Measurements from ENCODE around the gene NPLOC4.

Gene NPLOC4

GRCh38 chr17:81656118-81656743, 19.3 kb upstream of the NPLOC4 start, which contains the start of gene PDE6G:
TSS of gene PDE6G (minus strand) at chr17:81656542. CDS start at chr17:81653305, 3,237 bp downstream.
- no peak for TF ChIP-seq JUND (IDR thresholded peaks at IDR 0.05; ENCODE audit: low read depth)
- in situ Hi-C loops (cut with HindIII; ENCODE audit: low pct_unique_long_range_greater_than_20kb, low sequenced_read_pairs) = no loop called here
- DNase-seq (ENCODE audit: low read depth in 1 of 2, low spot score in 1 of 2) = peak in 1 of 2 experiments; percentile 5

- no peak for DNase-seq (ENCODE audit: low read depth in 1 of 2, low spot score in 1 of 2)
- TF ChIP-seq JUND (IDR thresholded peaks at IDR 0.05; ENCODE audit: low read depth) = no peak
- in situ Hi-C loops (cut with HindIII; ENCODE audit: low pct_unique_long_range_greater_than_20kb, low sequenced_read_pairs) = no loop called here
These were observed 18.6 kb upstream of the NPLOC4 start for GRCh38 chr17:81655378-81656117.

GRCh38 chr17:81652906-81653771, 16.2 kb upstream of the NPLOC4 start:
- in situ Hi-C loops (cut with HindIII; ENCODE audit: low pct_unique_long_range_greater_than_20kb, low sequenced_read_pairs) = no loop called here

GRCh38 chr17:81651692-81652091, 14.8 kb upstream of the NPLOC4 start:
- TF ChIP-seq JUND (IDR thresholded peaks at IDR 0.05; ENCODE audit: low read depth) = no peak
- in situ Hi-C loops (cut with HindIII; ENCODE audit: low pct_unique_long_range_greater_than_20kb, low sequenced_read_pairs) = no loop called here
- peak in 1 of 2 experiments; percentile 27 for DNase-seq (ENCODE audit: low read depth in 1 of 2, low spot score in 1 of 2)

More at GRCh38 chr17:81652906-81653771, 16.2 kb upstream of the NPLOC4 start:
- no peak for DNase-seq (ENCODE audit: low read depth in 1 of 2, low spot score in 1 of 2)
- no peak for TF ChIP-seq JUND (IDR thresholded peaks at IDR 0.05; ENCODE audit: low read depth)

- in situ Hi-C loops (cut with HindIII; ENCODE audit: low pct_unique_long_range_greater_than_20kb, low sequenced_read_pairs) = no loop called here
- no peak for TF ChIP-seq JUND (IDR thresholded peaks at IDR 0.05; ENCODE audit: low read depth)
- no peak for DNase-seq (ENCODE audit: low read depth in 1 of 2, low spot score in 1 of 2)
These were observed 14.0 kb upstream of the NPLOC4 start for GRCh38 chr17:81650951-81651350.

- TF ChIP-seq JUND (IDR thresholded peaks at IDR 0.05; ENCODE audit: low read depth) = no peak
- in situ Hi-C loops (cut with HindIII; ENCODE audit: low pct_unique_long_range_greater_than_20kb, low sequenced_read_pairs) = no loop called here
- DNase-seq (ENCODE audit: low read depth in 1 of 2, low spot score in 1 of 2) = no peak
These were observed 11.8 kb upstream of the NPLOC4 start for GRCh38 chr17:81648707-81649085.

- TF ChIP-seq JUND (IDR thresholded peaks at IDR 0.05; ENCODE audit: low read depth) = no peak
- DNase-seq (ENCODE audit: low read depth in 1 of 2, low spot score in 1 of 2) = no peak
- in situ Hi-C loops (cut with HindIII; ENCODE audit: low pct_unique_long_range_greater_than_20kb, low sequenced_read_pairs) = no loop called here
These were observed 11.2 kb upstream of the NPLOC4 start for GRCh38 chr17:81648013-81648706.

- DNase-seq (ENCODE audit: low read depth in 1 of 2, low spot score in 1 of 2) = no peak
- in situ Hi-C loops (cut with HindIII; ENCODE audit: low pct_unique_long_range_greater_than_20kb, low sequenced_read_pairs) = no loop called here
These were observed 10.7 kb upstream of the NPLOC4 start for GRCh38 chr17:81647640-81648012.

GRCh38 chr17:81646869-81647600, 10.1 kb upstream of the NPLOC4 start:
- no peak for DNase-seq (ENCODE audit: low read depth in 1 of 2, low spot score in 1 of 2)
- TF ChIP-seq JUND (IDR thresholded peaks at IDR 0.05; ENCODE audit: low read depth) = no peak
- in situ Hi-C loops (cut with HindIII; ENCODE audit: low pct_unique_long_range_greater_than_20kb, low sequenced_read_pairs) = no loop called here

More at GRCh38 chr17:81647640-81648012, 10.7 kb upstream of the NPLOC4 start:
- TF ChIP-seq JUND (IDR thresholded peaks at IDR 0.05; ENCODE audit: low read depth) = no peak

- no peak for TF ChIP-seq JUND (IDR thresholded peaks at IDR 0.05; ENCODE audit: low read depth)
- in situ Hi-C loops (cut with HindIII; ENCODE audit: low pct_unique_long_range_greater_than_20kb, low sequenced_read_pairs) = no loop called here
- DNase-seq (ENCODE audit: low read depth in 1 of 2, low spot score in 1 of 2) = no peak
These were observed 8.4 kb upstream of the NPLOC4 start for GRCh38 chr17:81644976-81645952.

- no peak for TF ChIP-seq JUND (IDR thresholded peaks at IDR 0.05; ENCODE audit: low read depth)
- in situ Hi-C loops (cut with HindIII; ENCODE audit: low pct_unique_long_range_greater_than_20kb, low sequenced_read_pairs) = no loop called here
- DNase-seq (ENCODE audit: low read depth in 1 of 2, low spot score in 1 of 2) = no peak
These were observed 7.6 kb upstream of the NPLOC4 start for GRCh38 chr17:81644496-81644895.
